ENCODE measurements around the gene IZUMO4. TPM values are rescaled to one million over a fixed set of nuclear protein-coding genes. Genes with fewer than 3 reads are reported as not detected.
"Not testable (repeated sequence)": the region's sequence is repeated elsewhere in the genome, so short reads cannot be mapped to it uniquely, and the experiment has no call there.

The IZUMO4 gene
- total RNA-seq, 4 donors from 2014 or later, result 0.25 to 8.8 (median 4.3) TPM

- TF ChIP-seq POLR2A (IDR thresholded peaks at IDR 0.05) (no peak), CTCF (IDR thresholded peaks at IDR 0.05) (no peak)
- WGBS, 2 donors, result 89 to 90% methylated on average over 15 of the region's 15 CpGs
- DNase-seq (ENCODE audit: low spot score in 2 of 2), result no peak
- no peak overlapping the region for H3K4me3 ChIP-seq (ENCODE audit: low read depth, poor library complexity, severe bottlenecking)
- intact Hi-C loops (cut with DNase I; ENCODE audit: low total_unique reads), result no loop called here
Measured at GRCh38 chr19:2122251-2122650, 25.5 kb downstream of the IZUMO4 start.

GRCh38 chr19:2122982-2123381 is 26.3 kb downstream of the IZUMO4 start:
- intact Hi-C loops (cut with DNase I; ENCODE audit: low total_unique reads), result no loop called here
- no peak overlapping the region for H3K4me3 ChIP-seq (ENCODE audit: low read depth, poor library complexity, severe bottlenecking)
- DNase-seq (ENCODE audit: low spot score in 2 of 2), result no peak
- TF ChIP-seq CTCF (IDR thresholded peaks at IDR 0.05), result no peak
- no peak for TF ChIP-seq POLR2A (IDR thresholded peaks at IDR 0.05)
- WGBS, 2 donors, result 95 to 96% methylated on average over 10 of the region's 10 CpGs

- DNase-seq (ENCODE audit: low spot score in 2 of 2), result no peak
- TF ChIP-seq POLR2A (IDR thresholded peaks at IDR 0.05), result no peak
- no peak for TF ChIP-seq CTCF (IDR thresholded peaks at IDR 0.05)
- H3K4me3 ChIP-seq (ENCODE audit: low read depth, poor library complexity, severe bottlenecking), result no peak overlapping the region
- WGBS, 2 donors, result 82 to 86% methylated on average over 14 to 23 of the region's 25 CpGs
- intact Hi-C loops (cut with DNase I; ENCODE audit: low total_unique reads), result no loop called here
Measured at GRCh38 chr19:2123682-2124387, 27.1 kb downstream of the IZUMO4 start.

- WGBS, 2 donors, result 89 to 96% methylated on average over 23 to 24 of the region's 24 CpGs
- intact Hi-C loops (cut with DNase I; ENCODE audit: low total_unique reads), result no loop called here
- peak in 1 of 2 donors; percentile 79 for DNase-seq (ENCODE audit: low spot score in 2 of 2)
- TF ChIP-seq POLR2A (IDR thresholded peaks at IDR 0.05), result no peak
- H3K4me3 ChIP-seq (ENCODE audit: low read depth, poor library complexity, severe bottlenecking), result no peak overlapping the region
Measured at GRCh38 chr19:2126879-2127518, 30.3 kb downstream of the IZUMO4 start.

GRCh38 chr19:2127758-2128157 is 31.0 kb downstream of the IZUMO4 start:
- DNase-seq (ENCODE audit: low spot score in 2 of 2), result no peak
- TF ChIP-seq CTCF (IDR thresholded peaks at IDR 0.05), result no peak
- no peak for TF ChIP-seq POLR2A (IDR thresholded peaks at IDR 0.05)
- intact Hi-C loops (cut with DNase I; ENCODE audit: low total_unique reads), result no loop called here
- WGBS, 2 donors, result 71 to 83% methylated on average over 15 to 19 of the region's 19 CpGs
- no peak overlapping the region for H3K4me3 ChIP-seq (ENCODE audit: low read depth, poor library complexity, severe bottlenecking)

GRCh38 chr19:2128252-2128651 is 31.5 kb downstream of the IZUMO4 start:
- H3K4me3 ChIP-seq (ENCODE audit: low read depth, poor library complexity, severe bottlenecking); intact Hi-C loops (cut with DNase I; ENCODE audit: low total_unique reads): not testable (repeated sequence)
- 79 to 89% methylated on average over 9 to 17 of the region's 34 CpGs for WGBS, 2 donors

More at GRCh38 chr19:2128252-2128651, 31.5 kb downstream of the IZUMO4 start:
- DNase-seq (ENCODE audit: low spot score in 2 of 2), result not testable (repeated sequence)
